Skin of body (tissue), 2 donors: ENCODE measurements around the gene MYO6. TPM values are rescaled to one million over a fixed set of nuclear protein-coding genes. Genes with fewer than 3 reads are reported as not detected.
"Not testable (repeated sequence)": the region's sequence is repeated elsewhere in the genome, so short reads cannot be mapped to it uniquely, and the experiment has no call there.

Experiments used
- DNase-seq: peaks from one replicate; lab custom pipeline; 2025; lab: John Stamatoyannopoulos, UW
- total RNA-seq: library from RNA; depleted of rRNA; stranded (reverse); fragments of >200 nt; gene quantifications from one replicate; pipeline ENCODE4 v1.2.3, GENCODE V29; 2014

MYO6 gene
- total RNA-seq, 1 donor from 2014 or later = 20.2 TPM

- no peak for DNase-seq
Observed at GRCh38 chr6:75884822-75885221, 135.8 kb downstream of the MYO6 start.

DNA sequence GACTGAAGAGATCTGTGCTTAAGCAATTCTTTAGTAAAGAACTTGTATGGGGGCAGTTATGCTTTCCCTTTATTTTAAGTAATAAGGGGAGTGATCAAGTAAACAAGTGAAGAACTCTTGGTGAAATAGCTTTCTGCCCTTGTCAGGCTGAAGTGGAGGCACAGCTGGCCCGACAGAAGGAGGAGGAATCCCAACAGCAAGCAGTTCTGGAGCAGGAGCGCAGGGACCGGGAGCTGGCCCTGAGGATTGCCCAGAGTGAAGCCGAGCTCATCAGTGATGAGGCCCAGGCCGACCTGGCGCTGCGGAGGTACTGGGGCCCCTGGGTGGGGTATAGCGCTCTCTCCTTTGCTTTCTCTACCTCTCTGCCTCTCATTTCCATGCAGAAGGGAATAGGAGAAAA, 143.3 kb downstream of the MYO6 start:
- no peak for DNase-seq

DNA sequence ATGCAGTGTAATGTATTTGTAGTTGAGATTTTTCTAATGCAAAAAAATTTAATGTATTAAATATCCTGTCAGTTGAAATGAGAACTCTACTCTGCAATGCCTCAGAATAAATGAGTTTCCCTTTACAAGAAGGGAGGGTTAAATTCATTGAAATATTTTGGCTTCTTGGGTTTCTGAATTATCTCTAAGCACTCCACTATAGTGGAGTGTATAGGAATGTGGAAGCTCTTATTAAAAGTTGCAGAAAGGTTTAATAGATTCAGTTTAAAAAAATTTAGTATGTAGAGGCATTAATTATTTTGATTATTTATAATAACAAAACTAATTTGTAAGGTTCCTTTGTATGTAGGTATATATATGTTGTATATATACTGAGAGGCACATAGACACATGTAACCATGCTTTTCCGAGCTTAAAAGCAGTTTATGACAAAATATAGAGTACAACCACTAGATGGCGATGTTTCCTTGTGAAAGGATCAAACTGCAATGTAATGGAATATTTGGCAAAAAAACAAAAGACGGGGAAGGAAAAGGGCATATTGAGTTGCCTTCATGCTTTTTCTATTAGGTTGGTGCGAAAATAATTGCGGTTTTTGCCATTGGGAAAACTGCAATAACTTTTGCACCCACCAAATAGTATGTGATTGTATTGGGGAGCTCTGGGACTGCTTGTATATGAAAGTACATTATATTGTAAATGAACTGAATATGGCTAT, 144.2 kb downstream of the MYO6 start:
- DNase-seq = peak; percentile 88

DNA sequence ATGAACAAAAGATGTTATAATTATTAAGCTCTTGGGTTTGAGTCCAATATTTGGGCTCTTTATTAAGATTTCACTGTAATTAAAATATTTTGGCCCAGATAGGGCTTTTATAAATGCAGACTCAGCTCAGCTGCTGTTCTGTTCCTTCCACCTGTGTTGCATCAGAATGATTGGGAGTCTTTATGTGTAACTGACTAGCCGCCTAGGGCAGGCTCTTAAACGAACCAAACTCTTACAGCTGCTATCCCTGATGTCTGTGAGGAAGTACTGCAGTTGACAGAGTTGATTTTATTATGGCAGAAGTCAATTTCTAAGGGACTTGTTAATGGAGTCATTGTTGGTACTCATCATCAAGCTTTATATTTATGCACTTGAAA, 144.7 kb downstream of the MYO6 start:
- DNase-seq = no peak

DNA sequence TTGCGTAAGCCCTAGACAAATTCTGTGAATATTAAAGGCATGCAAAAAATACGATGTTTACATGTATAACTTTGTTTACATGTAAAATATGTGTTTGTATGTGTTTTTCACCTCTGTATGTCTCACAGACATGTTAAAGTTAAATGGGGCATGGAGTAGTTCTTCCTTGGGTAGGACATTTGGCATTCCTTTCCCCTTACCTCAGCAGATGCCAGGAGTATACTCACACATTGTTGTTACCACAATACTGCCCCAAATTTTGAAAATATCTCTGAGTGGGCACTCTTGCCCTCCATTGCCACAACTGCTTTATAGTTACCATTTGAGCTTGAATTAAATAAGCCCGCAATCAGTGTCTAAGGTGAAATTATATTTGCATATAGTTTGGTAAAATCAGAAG, 147.5 kb downstream of the MYO6 start:
- no peak for DNase-seq

DNA sequence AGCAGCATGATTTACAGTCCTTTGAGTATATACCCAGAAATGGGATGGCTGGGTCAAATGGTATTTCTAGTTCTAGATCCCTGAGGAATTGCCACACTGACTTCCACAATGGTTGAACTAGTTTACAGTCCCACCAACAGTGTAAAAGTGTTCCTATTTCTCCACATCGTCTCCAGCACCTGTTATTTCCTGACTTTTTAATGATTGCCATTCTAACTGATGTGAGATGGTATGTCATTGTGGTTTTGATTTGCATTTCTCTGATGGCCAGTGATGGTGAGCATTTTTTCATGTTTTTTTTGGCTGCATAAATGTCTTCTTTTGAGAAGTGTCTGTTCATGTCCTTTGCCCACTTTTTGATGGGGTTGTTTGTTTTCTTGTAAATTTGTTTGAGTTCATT, 151.2 kb downstream of the MYO6 start:
- not testable (repeated sequence) for DNase-seq

DNA sequence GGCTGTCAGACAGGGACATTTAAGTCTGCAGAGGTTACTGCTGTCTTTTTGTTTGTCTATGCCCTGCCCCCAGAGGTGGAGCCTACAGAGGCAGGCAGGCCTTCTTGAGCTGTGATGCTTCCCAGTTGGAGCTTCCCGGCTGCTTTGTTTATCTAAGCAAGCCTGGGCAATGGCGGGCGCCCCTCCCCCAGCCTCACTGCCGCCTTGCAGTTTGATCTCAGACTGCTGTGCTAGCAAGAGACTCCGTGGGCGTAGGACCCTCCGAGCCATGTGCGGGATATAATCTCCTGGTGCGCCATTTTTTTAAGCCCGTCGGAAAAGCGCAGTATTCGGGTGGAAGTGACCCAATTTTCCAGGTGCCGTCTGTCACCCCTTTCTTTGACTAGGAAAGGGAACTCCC, 156.1 kb downstream of the MYO6 start:
- DNase-seq = not testable (repeated sequence)

DNA sequence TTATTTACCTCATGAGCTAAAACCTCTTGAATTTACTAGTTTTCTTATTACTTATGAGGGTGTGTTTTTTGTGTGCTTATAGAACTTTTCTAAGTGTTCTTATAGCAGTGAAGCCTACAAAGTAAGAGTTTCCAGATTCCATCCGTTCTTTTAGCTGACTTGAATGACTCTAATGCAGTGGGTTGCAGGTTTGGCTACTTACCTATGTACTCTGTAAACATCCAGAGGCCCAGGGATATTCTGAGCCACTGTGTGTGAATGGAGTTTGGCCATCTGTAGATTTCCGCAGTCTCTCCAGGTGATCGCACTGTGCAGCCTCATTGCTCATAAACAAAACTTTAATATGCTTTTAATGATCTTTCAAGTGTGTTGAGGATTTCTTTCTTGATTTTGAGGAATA, 157.8 kb downstream of the MYO6 start:
- no peak for DNase-seq

DNA sequence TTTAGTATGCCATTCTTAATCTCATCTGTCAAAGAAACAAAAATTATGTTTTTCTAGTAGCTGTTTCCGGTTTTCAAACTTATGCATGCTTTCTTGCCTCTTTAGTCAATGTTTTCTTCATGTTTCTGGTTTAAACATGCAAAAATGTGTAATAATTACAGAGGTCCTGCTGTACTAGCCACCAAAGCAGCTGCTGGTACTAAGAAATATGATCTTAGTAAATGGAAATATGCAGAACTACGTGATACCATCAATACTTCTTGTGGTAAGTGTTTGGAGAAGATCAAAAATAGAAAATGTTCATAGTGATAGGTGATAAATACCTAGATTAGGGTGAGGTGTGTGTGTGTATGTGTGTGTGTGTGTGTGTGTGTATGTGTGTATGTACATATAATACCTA, 158.4 kb downstream of the MYO6 start:
- no peak for DNase-seq

GRCh38 chr6:75913040-75913439, 164.0 kb downstream of the MYO6 start:
- no peak for DNase-seq

- DNase-seq = no peak
Observed at GRCh38 chr6:75922226-75922625, 173.2 kb downstream of the MYO6 start.

- DNase-seq = no peak
Observed at GRCh38 chr6:75926293-75927168, 177.5 kb downstream of the MYO6 start.

DNA sequence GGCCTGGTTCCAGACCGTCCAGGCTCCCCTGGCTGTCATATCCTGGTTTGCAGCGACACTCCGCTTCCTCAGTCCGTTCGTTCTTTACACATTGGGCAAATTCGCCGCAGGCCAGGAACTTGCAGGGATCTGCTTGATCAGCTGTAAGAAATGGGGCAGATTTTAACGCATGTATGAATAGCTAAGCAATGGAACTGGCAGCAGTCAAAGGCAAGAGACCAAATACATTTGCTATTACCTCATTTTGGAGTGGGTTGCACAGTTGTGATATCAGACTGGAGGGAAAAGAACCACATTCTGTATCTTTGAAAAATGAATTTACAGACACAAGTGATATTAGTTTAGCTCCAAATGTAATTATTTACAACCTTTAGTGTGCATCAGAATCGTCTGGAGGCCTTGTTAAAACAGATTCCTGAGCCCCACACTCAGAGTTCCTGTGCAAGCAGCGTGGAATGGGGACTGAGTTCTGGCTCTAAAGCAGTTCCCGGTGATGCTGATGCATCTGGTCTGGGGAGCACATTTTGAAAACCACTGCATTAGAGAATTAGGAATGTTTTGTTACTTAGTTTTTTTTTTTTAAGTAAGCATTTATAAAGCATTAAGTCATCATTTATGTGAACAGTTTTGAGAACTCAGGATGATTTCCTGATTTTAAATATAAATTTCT, 182.1 kb downstream of the MYO6 start:
- DNase-seq = peak; percentile 74

- DNase-seq = no peak
Observed at GRCh38 chr6:75932067-75932466, 183.0 kb downstream of the MYO6 start.

GRCh38 chr6:75933387-75933975, 184.4 kb downstream of the MYO6 start:
- DNase-seq = no peak

- DNase-seq = peak; percentile 67
Observed at GRCh38 chr6:75934643-75935472, 185.8 kb downstream of the MYO6 start.

DNA sequence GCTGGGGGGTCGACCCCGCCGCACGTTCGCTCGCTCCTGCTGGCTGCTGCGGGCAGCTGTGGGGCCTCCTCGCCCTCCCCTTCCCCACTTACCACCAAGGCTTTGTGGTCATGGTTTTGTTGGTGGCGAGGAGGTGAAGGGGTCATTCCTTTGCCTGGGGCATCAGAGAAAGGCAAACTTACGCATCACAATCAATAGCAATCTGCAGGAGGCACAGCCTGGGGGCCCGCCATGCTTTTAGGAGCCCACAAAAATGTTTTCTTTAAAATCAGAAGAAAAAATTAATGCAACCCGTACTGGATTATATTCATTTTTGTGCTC, 186.4 kb downstream of the MYO6 start:
- DNase-seq = no peak

DNA sequence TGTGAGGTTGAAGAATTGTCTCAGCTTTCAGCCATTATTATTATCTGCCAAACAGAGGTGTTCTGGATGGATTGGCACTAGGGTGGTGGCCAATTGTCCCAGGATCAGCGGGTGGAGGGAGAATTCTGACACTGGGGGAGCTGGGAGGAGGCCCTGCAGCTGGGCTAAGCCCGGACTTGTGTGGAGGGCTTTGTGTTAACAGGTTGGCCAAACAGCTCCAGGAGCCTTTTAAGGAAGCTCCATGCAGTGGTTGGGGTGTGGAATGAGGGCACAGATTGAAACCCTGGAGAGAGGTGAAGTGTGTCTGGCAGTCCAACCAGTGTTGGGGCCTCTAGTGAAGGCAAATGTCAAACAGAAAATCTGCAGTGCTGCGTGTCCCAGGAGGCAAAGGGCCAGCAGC, 187.6 kb downstream of the MYO6 start:
- no peak for DNase-seq

- no peak for DNase-seq
Observed at GRCh38 chr6:75937846-75938245, 188.8 kb downstream of the MYO6 start.

DNA sequence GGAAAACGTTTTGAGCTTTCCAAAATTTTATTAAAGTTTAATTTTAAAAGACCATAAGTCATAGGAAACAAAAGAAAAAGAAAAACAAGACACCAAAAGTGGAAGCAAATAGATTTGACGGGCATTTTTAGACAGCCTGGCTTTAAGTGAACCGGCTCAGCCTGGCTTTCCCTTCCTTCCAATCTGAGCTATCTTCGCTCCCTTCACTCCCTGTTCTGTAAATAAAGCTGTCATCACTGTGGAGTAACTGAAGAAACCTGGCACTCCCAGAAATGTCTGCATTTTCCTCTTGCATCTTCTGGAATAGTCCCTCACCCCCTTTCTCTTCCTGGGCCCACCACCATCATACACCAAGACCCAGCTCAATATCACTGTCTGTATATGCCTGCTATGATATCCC, 191.5 kb downstream of the MYO6 start:
- DNase-seq = no peak

- no peak for DNase-seq
Observed at GRCh38 chr6:75941509-75941908, 192.5 kb downstream of the MYO6 start.
